ENCODE results near the gene USP16.

USP16 gene

GRCh38 chr21:29084372-29084771 lies 59.9 kb downstream of the USP16 start:
- ATAC-seq (no peak), DNase-seq (no peak)

- ATAC-seq (no peak), DNase-seq (no peak)
Measured at GRCh38 chr21:29085106-29085752, 60.8 kb downstream of the USP16 start.

GRCh38 chr21:29091033-29091432 lies 66.6 kb downstream of the USP16 start:
- no peak for DNase-seq
- ATAC-seq: no peak

- ATAC-seq (no peak), DNase-seq (no peak)
Measured at GRCh38 chr21:29092102-29092959, 67.9 kb downstream of the USP16 start.

- DNase-seq: no peak
- ATAC-seq: no peak
Measured at GRCh38 chr21:29096218-29097015, 71.9 kb downstream of the USP16 start.

GRCh38 chr21:29098156-29098555 lies 73.7 kb downstream of the USP16 start:
- ATAC-seq (no peak), DNase-seq (no peak)

- no peak for ATAC-seq
- DNase-seq: no peak
Measured at GRCh38 chr21:29102791-29103257, 78.4 kb downstream of the USP16 start.
